T-cell (primary cell): Measurements from ENCODE around the gene TMEM223. TPM values are rescaled to one million over a fixed set of nuclear protein-coding genes. Genes with fewer than 3 reads are reported as not detected.

Experiments used
- ATAC-seq, 4 experiments: fragments of 200-7000 bp in 3 of 4; fragments of 150-1000 bp in 1 of 4; cut with Tn5 transposase; replicated peaks in 1 of 4; 1 replicate in 3 of 4; 2 replicates in 1 of 4; pipeline ENCODE4 v1.10.0; 2021; ENCODE audit warnings: moderate library complexity in 3 of 4, mild to moderate bottlenecking in 2 of 4, moderate number of reproducible peaks in 1 of 4
- CTCF ChIA-PET, 2 donors: fragments of 300-600 bp; sonication (Branson Sonifier 250); formaldehyde crosslinking; loops; one replicate each; lab custom pipeline; 2022; ENCODE audit warnings: antibody characterized with exemption in 2 of 2; lab: Charles Lee
- POLR2A ChIA-PET, 2 donors: fragments of 300-600 bp; sonication (Branson Sonifier 250); formaldehyde crosslinking; loops; one replicate each; lab custom pipeline; 2022; ENCODE audit warnings: antibody characterized with exemption in 2 of 2; lab: Charles Lee
- DNase-seq, 35 experiments: peaks; one replicate each; pipeline versions ENCODE4 v3.0.0 to v3.0.0-alpha.2; 2013 to 2023
- H3K27ac ChIP-seq: one replicate; pipeline ENCODE4 v1.5.1; 2013; ENCODE audit warnings: low read length
- H3K27me3 ChIP-seq, 2 experiments: replicated peaks in 1 of 2; 1 replicate in 1 of 2; 2 replicates in 1 of 2; pipeline versions ENCODE4 v1.6.1 to v1.7.0; 2013; ENCODE audit warnings: low read length in 1 of 2, mixed read lengths in 1 of 2; ENCODE audit not compliant: control insufficient read depth in 2 of 2, insufficient read depth in 2 of 2; ENCODE audit errors: extremely low read depth in 1 of 2
- H3K36me3 ChIP-seq, 2 donors: 1 replicate in 1 of 2; 2 replicates in 1 of 2; pipeline versions ENCODE4 v1.6.1 to v1.7.0; 2013; ENCODE audit warnings: low read length in 1 of 2; ENCODE audit not compliant: control insufficient read depth in 2 of 2, insufficient read depth in 1 of 2; ENCODE audit errors: extremely low read depth in 1 of 2
- H3K4me1 ChIP-seq, 2 experiments: 1 replicate in 1 of 2; 2 replicates in 1 of 2; pipeline versions ENCODE4 v1.6.1 to v1.7.0; 2013; ENCODE audit warnings: low read length in 2 of 2, mixed read lengths in 1 of 2; ENCODE audit not compliant: insufficient read depth in 2 of 2, control insufficient read depth in 1 of 2; ENCODE audit errors: extremely low read depth in 1 of 2
- H3K4me3 ChIP-seq, 2 donors: 1 replicate in 1 of 2; 2 replicates in 1 of 2; pipeline versions ENCODE4 v1.5.1 to v1.7.0; 2013; ENCODE audit warnings: mild to moderate bottlenecking in 2 of 2, low read length in 1 of 2, moderate library complexity in 1 of 2; ENCODE audit not compliant: control insufficient read depth in 1 of 2; ENCODE audit errors: extremely low read depth in 1 of 2
- H3K9me3 ChIP-seq: 2 replicates; pipeline ENCODE4 v1.7.0; 2013
- H3K27ac Mint-ChIP-seq, 2 donors: one replicate each; pipeline ENCODE4 v1.8.0; 2020 to 2021; ENCODE audit warnings: mild to moderate bottlenecking in 2 of 2, mixed read lengths in 2 of 2
- H3K27me3 Mint-ChIP-seq, 2 donors: one replicate each; pipeline ENCODE4 v1.8.0; 2021 to 2022; ENCODE audit warnings: mixed read lengths in 2 of 2
- H3K36me3 Mint-ChIP-seq: one replicate; pipeline ENCODE4 v1.8.0; 2021; ENCODE audit warnings: mixed read lengths
- H3K4me1 Mint-ChIP-seq, 3 donors: one replicate each; pipeline ENCODE4 v1.8.0; 2020 to 2022; ENCODE audit warnings: mixed read lengths in 3 of 3, mild to moderate bottlenecking in 1 of 3
- H3K4me3 Mint-ChIP-seq, 3 donors: one replicate each; pipeline ENCODE4 v1.8.0; 2020 to 2022; ENCODE audit warnings: mild to moderate bottlenecking in 3 of 3, mixed read lengths in 3 of 3, moderate library complexity in 3 of 3
- H3K9me3 Mint-ChIP-seq, 3 donors: one replicate each; pipeline ENCODE4 v1.8.0; 2020 to 2022; ENCODE audit warnings: mixed read lengths in 3 of 3
- WGBS: methylation state at CpG from one replicate; pipeline ENCODE4 v1.1.5; 2013; ENCODE audit warnings: missing lambda C conversion rate; ENCODE audit not compliant: insufficient coverage; 5-methylcytosine and 5-hydroxymethylcytosine counted together
- total RNA-seq, 35 experiments: library from RNA in 6 of 35; stranded (reverse) in 6 of 35; fragments of 120-200 nt in 1 of 35; gene quantifications; one replicate each; pipeline versions ENCODE4 v1.2.1 to v1.2.4 and lab custom pipeline; 2013 to 2026

Gene TMEM223
- total RNA-seq, 5 donors from 2014 or later (not counting 1 experiment from before 2014, with no cell fraction given): 11.2 to 27.6 (median 23.0) TPM

- H3K9me3 ChIP-seq: no peaks in the 10 kb centered on the region
- Mint-ChIP-seq H3K27me3 (no peaks in the 10 kb centered on the region), H3K9me3 (no peaks in the 10 kb centered on the region), H3K4me3 (peak overlapping the region; percentile 82 to 91 (median 85)), H3K36me3 (peaks cover 16% of the 10 kb centered on the region), H3K27ac (peak overlapping the region; percentile 93 to 95), H3K4me1 (peaks cover 34 to 45% (median 42%) of the 10 kb centered on the region in 3 donors)
- peaks cover 14 to 44% of the 10 kb centered on the region in 2 experiments for H3K4me1 ChIP-seq
- peak overlapping the region; percentile 61 for H3K27ac ChIP-seq
- POLR2A ChIA-PET: interaction anchor here (0.6 to 4.0 kb wide), 10 partner anchors 14 to 121 kb away, joined by 3 to 23 read pairs (median 5); partner anchors contain the start of genes C11orf98 (in 1 of the 2), CSKMT (in 1 of the 2), HNRNPUL2 (in 1 of the 2) and STX5 (in 1 of the 2)
- ATAC-seq (peak; percentile 69 to 76 (median 72)), DNase-seq (peak; percentile 55 to 91 (median 76))
- WGBS: 2% methylated on average over 51 of the region's 51 CpGs
- H3K36me3 ChIP-seq: peaks cover 10 to 29% of the 10 kb centered on the region in 2 donors
- CTCF ChIA-PET: interaction anchor here (0.6 to 3.4 kb wide), 26 partner anchors 12 to 362 kb away, joined by 3 to 32 read pairs (median 4); partner anchors contain the start of genes C11orf98 (in 1 of the 2), CSKMT (in 1 of the 2), HNRNPUL2 (in 1 of the 2) and NXF1 (in 1 of the 2)
- peak overlapping the region; percentile 85 to 96 for H3K4me3 ChIP-seq
- no peaks in the 10 kb centered on the region for H3K27me3 ChIP-seq
Measured at GRCh38 chr11:62786318-62787004, 5.3 kb downstream of the TMEM223 start.

DNA sequence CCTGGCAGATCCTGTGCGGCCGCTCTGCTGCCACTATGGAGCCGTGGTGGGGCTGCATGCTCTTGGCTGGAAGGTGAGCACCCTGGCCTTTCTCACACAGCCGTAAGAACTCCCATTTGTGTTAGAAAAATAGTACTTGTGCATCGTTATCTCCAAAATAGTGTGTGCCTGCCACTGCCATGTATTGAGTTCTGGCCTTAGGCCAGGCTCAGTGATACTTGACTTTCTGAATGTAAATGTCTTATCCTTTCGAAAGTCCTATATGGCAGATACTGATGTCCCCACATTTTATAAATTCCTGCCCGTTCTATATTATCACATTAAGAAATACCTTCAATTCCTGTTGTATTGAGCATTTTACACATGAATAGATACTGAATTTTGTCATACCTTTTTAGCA is 9.1 kb downstream of the TMEM223 start:
- ChIA-PET POLR2A (no interaction called here), CTCF (no interaction called here)
- H3K9me3 ChIP-seq: no peaks in the 10 kb centered on the region
- H3K27ac ChIP-seq: no peak overlapping the region
- no peak overlapping the region for H3K4me3 Mint-ChIP-seq
- H3K27ac Mint-ChIP-seq: peak overlapping the region in 1 of 2 donors; percentile 6
- peaks cover 11 to 17% of the 10 kb centered on the region in 2 donors for H3K36me3 ChIP-seq
- H3K9me3 Mint-ChIP-seq: no peaks in the 10 kb centered on the region
- no peaks in the 10 kb centered on the region for H3K27me3 ChIP-seq
- no peak for DNase-seq
- peaks cover 7 to 12% of the 10 kb centered on the region in 2 experiments for H3K4me1 ChIP-seq
- no peaks in the 10 kb centered on the region for H3K27me3 Mint-ChIP-seq
- H3K36me3 Mint-ChIP-seq: peaks cover 16% of the 10 kb centered on the region
- H3K4me3 ChIP-seq: no peak overlapping the region
- 100% methylated on average over 4 of the region's 7 CpGs for WGBS
- no peak for ATAC-seq
- peaks cover under 1 to 14% (median 11%) of the 10 kb centered on the region in 3 donors for H3K4me1 Mint-ChIP-seq

DNA sequence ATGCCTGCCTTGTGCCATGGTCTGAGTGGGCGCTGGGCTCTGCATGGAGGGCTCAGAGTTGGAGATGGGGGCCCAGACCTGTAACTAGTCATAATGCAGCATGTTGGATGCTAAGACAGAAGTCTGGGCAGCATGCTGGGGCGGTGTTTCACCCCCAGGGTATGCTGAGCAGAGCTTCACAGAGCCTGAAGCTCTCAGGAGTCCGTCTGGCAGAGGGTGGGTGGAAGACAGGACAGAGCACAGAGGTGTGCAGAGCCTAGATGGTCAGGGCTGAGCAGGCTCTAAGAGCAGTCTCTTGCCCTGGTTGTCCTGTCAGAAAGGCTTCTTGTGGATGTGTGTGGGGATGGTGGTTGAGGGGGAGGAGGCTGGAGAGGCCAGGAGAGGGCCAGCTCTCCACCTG is 13.4 kb downstream of the TMEM223 start:
- H3K27me3 ChIP-seq: no peaks in the 10 kb centered on the region
- Mint-ChIP-seq H3K4me3 (no peak overlapping the region), H3K9me3 (no peaks in the 10 kb centered on the region), H3K36me3 (peaks cover 27% of the 10 kb centered on the region), H3K4me1 (peaks cover 0 to 10% (median 5%) of the 10 kb centered on the region in 3 donors), H3K27ac (peak overlapping the region in 1 of 2 donors; percentile 45), H3K27me3 (no peaks in the 10 kb centered on the region)
- H3K4me3 ChIP-seq: no peak overlapping the region
- CTCF ChIA-PET: no interaction called here
- no peak for ATAC-seq
- H3K36me3 ChIP-seq: peaks cover 22 to 29% of the 10 kb centered on the region in 2 donors
- no peak overlapping the region for H3K27ac ChIP-seq
- H3K4me1 ChIP-seq: peaks cover 0 to 9% of the 10 kb centered on the region in 2 experiments
- no peaks in the 10 kb centered on the region for H3K9me3 ChIP-seq
- WGBS: 90% methylated on average over 2 of the region's 3 CpGs
- POLR2A ChIA-PET: no interaction called here
- no peak for DNase-seq

GRCh38 chr11:62777389-62777788 is 14.4 kb downstream of the TMEM223 start:
- Histone ChIP-seq H3K27ac (no peak overlapping the region), H3K4me1 (peaks cover 0 to 12% of the 10 kb centered on the region in 2 experiments), H3K36me3 (peaks cover 16 to 24% of the 10 kb centered on the region in 2 donors), H3K27me3 (no peaks in the 10 kb centered on the region), H3K9me3 (no peaks in the 10 kb centered on the region), H3K4me3 (no peak overlapping the region)
- WGBS: 53% methylated on average over 2 of the region's 2 CpGs
- CTCF ChIA-PET: no interaction called here
- POLR2A ChIA-PET: no interaction called here
- Mint-ChIP-seq H3K9me3 (no peaks in the 10 kb centered on the region), H3K36me3 (peaks cover 20% of the 10 kb centered on the region), H3K4me1 (peaks cover 0 to 10% (median 5%) of the 10 kb centered on the region in 3 donors), H3K4me3 (no peak overlapping the region), H3K27ac (peak overlapping the region; percentile 3 to 68), H3K27me3 (no peaks in the 10 kb centered on the region)
- ATAC-seq: peak in 1 of 4 experiments; percentile 19
- DNase-seq: no peak

GRCh38 chr11:62775646-62776045 is 16.2 kb downstream of the TMEM223 start:
- H3K36me3 ChIP-seq: peaks cover 12 to 20% of the 10 kb centered on the region in 2 donors
- POLR2A ChIA-PET: interaction anchor here (0.5 to 0.7 kb wide), 5 partner anchors 19 to 184 kb away, joined by 3 to 8 read pairs (median 3); partner anchors contain the start of gene TUT1 (in 1 of the 2)
- Mint-ChIP-seq H3K9me3 (no peaks in the 10 kb centered on the region), H3K27me3 (no peaks in the 10 kb centered on the region), H3K4me3 (no peak overlapping the region), H3K4me1 (peaks cover 13 to 21% (median 16%) of the 10 kb centered on the region in 3 donors), H3K36me3 (peaks cover 20% of the 10 kb centered on the region), H3K27ac (no peak overlapping the region)
- ATAC-seq (no peak), DNase-seq (no peak)
- H3K27me3 ChIP-seq: no peaks in the 10 kb centered on the region
- no peaks in the 10 kb centered on the region for H3K9me3 ChIP-seq
- WGBS: 98% methylated on average over 11 of the region's 17 CpGs
- peaks cover 5 to 24% of the 10 kb centered on the region in 2 experiments for H3K4me1 ChIP-seq
- CTCF ChIA-PET: interaction anchor here (0.5 to 0.7 kb wide), 3 partner anchors 45 to 91 kb away, joined by 3 to 4 read pairs (median 3); no protein-coding TSS in a partner anchor
- H3K4me3 ChIP-seq: no peak overlapping the region
- no peak overlapping the region for H3K27ac ChIP-seq

DNA sequence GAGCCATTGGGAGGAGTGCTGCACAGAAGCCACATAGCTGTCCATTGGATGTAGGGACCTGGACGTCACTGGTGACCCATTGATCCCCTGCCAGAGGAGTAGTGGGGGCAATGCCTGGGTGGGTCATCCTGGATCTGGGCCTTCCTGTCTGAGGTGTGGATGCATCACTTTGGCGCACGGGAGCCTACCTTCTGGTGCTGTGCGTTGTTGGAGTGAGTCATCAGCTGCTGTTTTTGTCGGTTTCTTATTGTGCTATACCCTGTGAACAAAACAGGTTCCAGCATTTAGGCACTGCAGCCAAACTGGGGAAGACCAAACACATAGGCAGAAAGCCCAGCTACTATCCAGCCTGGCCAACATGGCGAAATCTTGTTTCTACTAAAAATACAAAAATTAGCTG is 17.4 kb downstream of the TMEM223 start:
- ATAC-seq (no peak), DNase-seq (no peak)
- Mint-ChIP-seq H3K4me3 (no peak overlapping the region), H3K4me1 (peaks cover 24 to 33% (median 27%) of the 10 kb centered on the region in 3 donors), H3K9me3 (no peaks in the 10 kb centered on the region), H3K36me3 (peaks cover 20% of the 10 kb centered on the region), H3K27ac (no peak overlapping the region), H3K27me3 (no peaks in the 10 kb centered on the region)
- peaks cover 12 to 20% of the 10 kb centered on the region in 2 donors for H3K36me3 ChIP-seq
- 92% methylated on average over 4 of the region's 6 CpGs for WGBS
- H3K27me3 ChIP-seq: no peaks in the 10 kb centered on the region
- H3K9me3 ChIP-seq: no peaks in the 10 kb centered on the region
- H3K27ac ChIP-seq: no peak overlapping the region
- ChIA-PET POLR2A (interaction anchor here in 1 of 2 donors (0.7 kb wide), 1 partner anchor 33 kb away, joined by 8 read pairs; no protein-coding TSS in a partner anchor), CTCF (interaction anchor here (0.6 to 1.1 kb wide), 5 partner anchors 12 to 194 kb away, joined by 3 to 9 read pairs (median 5); no protein-coding TSS in a partner anchor)
- peaks cover 8 to 35% of the 10 kb centered on the region in 2 experiments for H3K4me1 ChIP-seq
- no peak overlapping the region for H3K4me3 ChIP-seq
